GM23248 (cell line): ENCODE measurements around the gene FHOD3.

Experiments used
- EZH2 ChIP-seq: fragments of 200-600 bp; sonication (generic); IDR thresholded peaks from 2 replicates; pipeline ENCODE4 v1.6.1; 2018; ENCODE audit warnings: antibody characterized with exemption, mild to moderate bottlenecking; ENCODE audit not compliant: insufficient read depth, poor library complexity, severe bottlenecking
- EZH2phosphoT487 ChIP-seq: fragments of 200-600 bp; sonication (generic); IDR thresholded peaks from 2 replicates; pipeline ENCODE4 v1.6.1; 2018; ENCODE audit warnings: antibody characterized with exemption, moderate library complexity, mild to moderate bottlenecking, low read depth; ENCODE audit not compliant: insufficient read depth

DNA sequence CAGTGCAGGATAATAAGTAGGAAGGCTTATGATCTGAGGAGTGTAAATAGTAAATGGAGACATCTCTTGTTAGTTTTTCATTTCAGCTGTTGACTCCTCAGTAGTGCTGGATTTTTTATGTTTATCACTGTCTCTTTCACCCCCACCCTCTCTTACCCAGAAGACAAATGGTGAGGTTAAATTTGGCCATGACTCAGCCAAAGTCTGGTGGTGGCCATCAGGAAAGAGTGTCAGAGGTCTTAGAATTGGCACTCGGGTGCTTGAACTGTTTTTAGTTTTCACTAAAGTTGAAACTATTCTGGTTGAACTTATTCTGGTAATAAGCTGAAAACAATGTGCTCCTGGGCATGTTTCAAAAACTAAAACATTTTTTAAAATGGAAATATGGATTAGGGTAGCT, 123.3 kb downstream of the FHOD3 start:
- no peak for TF ChIP-seq EZH2
- TF ChIP-seq EZH2phosphoT487: no peak
